Measurements from ENCODE around the gene TMEM167A. TPM values are rescaled to one million over a fixed set of nuclear protein-coding genes. Genes with fewer than 3 reads are reported as not detected.
"Not testable (repeated sequence)": the region's sequence is repeated elsewhere in the genome, so short reads cannot be mapped to it uniquely, and the experiment has no call there.

TMEM167A gene
- polyA plus RNA-seq, 3 donors: 50.3 to 337 (median 288) TPM

DNA sequence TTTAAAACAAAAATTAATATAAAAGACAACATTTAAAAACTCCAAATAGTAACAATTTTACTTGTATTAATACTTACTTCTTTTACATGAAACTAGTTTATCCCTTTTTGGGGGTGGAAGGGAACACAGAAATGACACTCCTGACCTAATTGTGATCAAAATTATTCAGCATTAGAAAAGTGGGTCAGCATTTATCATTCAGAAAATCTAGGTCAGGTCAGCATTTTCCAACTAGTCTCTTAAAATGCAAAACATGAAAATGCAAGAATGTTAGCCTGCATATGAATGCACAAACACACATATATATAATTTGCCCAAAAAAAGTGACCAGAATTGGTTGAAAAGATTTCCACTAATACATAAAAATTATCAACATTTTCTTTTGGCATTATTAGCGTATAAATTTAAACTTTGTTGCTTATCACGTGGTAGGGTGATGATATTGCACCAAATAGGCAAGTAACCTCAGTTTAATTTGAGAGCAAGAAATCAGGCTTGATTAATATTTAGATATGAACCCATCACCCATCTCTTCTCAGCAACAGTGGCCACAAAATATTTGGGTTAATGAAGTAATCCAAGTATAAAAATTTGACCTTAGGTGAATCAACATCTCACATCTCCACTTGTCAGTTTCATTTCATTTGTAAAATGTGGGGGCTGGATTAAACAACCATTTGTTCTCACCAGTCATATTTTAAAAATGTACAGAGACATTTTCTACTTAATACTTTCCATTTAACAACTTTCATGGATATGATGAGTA is 5.7 kb downstream of the TMEM167A start:
- Histone ChIP-seq H3K27ac (ENCODE audit: low read depth in 1 of 2, low read length in 2 of 2) (peak overlapping the region in 1 of 2 donors; percentile 21), H4K20me1 (ENCODE audit: insufficient read depth, low read length) (peaks cover 68% of the 10 kb centered on the region), H3K4me3 (replicated peaks in 1 of 3; ENCODE audit: low read depth in 2 of 3, low read length in 3 of 3) (no peak overlapping the region), H3K79me2 (ENCODE audit: insufficient read depth, low read length) (peaks cover 100% of the 10 kb centered on the region), H2AFZ (ENCODE audit: insufficient read depth, low read depth, low read length, poor library complexity, severe bottlenecking) (no peak overlapping the region), H3K9ac (ENCODE audit: insufficient read depth, low read length, poor library complexity, severe bottlenecking) (no peak overlapping the region), H3K4me1 (ENCODE audit: control insufficient read depth in 1 of 2, insufficient read depth in 2 of 2, low read length in 2 of 2) (peaks cover 34 to 47% of the 10 kb centered on the region in 2 donors), H3K27me3 (ENCODE audit: control insufficient read depth in 2 of 2, insufficient read depth in 2 of 2, low read length in 2 of 2) (no peaks in the 10 kb centered on the region), H3K9me3 (replicated peaks in 1 of 2; ENCODE audit: control insufficient read depth in 1 of 2, insufficient read depth in 1 of 2, low read length in 2 of 2) (no peaks in the 10 kb centered on the region), H3K4me2 (replicated peaks; ENCODE audit: extremely low read depth, low read length, poor library complexity, severe bottlenecking) (no peak overlapping the region), H3K36me3 (replicated peaks in 1 of 2; ENCODE audit: control insufficient read depth in 1 of 2, insufficient read depth in 2 of 2, low read length in 2 of 2) (peaks cover 2 to 9% of the 10 kb centered on the region in 2 donors)
- Mint-ChIP-seq H3K9me3 (no peaks in the 10 kb centered on the region), H3K27me3 (ENCODE audit: low read depth in 3 of 3) (no peaks in the 10 kb centered on the region), H3K4me3 (peak overlapping the region in 1 of 2 donors; percentile 33), H3K4me1 (peaks cover 86% of the 10 kb centered on the region), H3K36me3 (peaks cover 30 to 41% of the 10 kb centered on the region in 2 donors), H3K27ac (peak overlapping the region in 2 of 7 donors; percentile 66 to 73)
- no peak for DNase-seq
- TF ChIP-seq, protein P1, sequence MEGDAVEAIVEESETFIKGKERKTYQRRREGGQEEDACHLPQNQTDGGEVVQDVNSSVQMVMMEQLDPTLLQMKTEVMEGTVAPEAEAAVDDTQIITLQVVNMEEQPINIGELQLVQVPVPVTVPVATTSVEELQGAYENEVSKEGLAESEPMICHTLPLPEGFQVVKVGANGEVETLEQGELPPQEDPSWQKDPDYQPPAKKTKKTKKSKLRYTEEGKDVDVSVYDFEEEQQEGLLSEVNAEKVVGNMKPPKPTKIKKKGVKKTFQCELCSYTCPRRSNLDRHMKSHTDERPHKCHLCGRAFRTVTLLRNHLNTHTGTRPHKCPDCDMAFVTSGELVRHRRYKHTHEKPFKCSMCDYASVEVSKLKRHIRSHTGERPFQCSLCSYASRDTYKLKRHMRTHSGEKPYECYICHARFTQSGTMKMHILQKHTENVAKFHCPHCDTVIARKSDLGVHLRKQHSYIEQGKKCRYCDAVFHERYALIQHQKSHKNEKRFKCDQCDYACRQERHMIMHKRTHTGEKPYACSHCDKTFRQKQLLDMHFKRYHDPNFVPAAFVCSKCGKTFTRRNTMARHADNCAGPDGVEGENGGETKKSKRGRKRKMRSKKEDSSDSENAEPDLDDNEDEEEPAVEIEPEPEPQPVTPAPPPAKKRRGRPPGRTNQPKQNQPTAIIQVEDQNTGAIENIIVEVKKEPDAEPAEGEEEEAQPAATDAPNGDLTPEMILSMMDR (IDR thresholded peaks at IDR 0.05): no peak
- WGBS (ENCODE audit: insufficient coverage): no CpG with 5 or more reads among the region's 2 CpGs
- intact Hi-C loops (cut with micrococcal nuclease): no loop called here

DNA sequence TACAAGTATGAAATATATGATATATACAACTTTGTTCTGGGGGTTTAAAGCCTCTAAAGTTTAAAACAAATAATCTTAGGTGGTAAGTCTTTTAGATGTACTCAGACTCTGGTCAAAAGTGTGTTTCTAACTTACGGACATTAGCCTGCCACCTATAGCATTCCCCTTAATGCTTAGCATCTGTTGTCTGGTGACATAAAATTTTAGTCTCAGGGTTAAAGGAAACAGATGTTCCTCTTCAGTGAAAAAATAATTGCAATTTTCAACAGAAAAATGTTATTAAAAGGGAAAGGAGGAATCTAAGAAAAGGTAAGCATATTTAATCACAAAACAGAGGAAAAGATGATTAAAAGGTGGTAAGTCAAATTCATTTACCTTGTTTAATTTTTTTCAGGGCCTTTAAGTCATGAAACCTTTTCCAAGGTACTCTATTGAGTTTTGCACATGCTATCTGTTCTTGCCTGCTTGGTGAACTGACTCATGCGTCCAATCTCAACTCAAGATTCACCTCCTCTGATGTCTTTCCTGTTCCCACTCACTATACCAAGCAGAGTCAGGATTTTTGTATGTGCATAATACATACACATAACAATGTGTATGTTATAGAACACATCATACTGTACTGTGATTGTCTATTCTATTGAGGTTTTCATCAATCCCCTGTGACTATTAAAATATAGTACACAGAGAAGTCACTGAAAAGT is 7.9 kb downstream of the TMEM167A start:
- Mint-ChIP-seq H3K27me3 (ENCODE audit: low read depth in 3 of 3) (no peaks in the 10 kb centered on the region), H3K9me3 (no peaks in the 10 kb centered on the region), H3K36me3 (peaks cover 28 to 36% of the 10 kb centered on the region in 2 donors), H3K27ac (no peak overlapping the region), H3K4me1 (peaks cover 68% of the 10 kb centered on the region), H3K4me3 (no peak overlapping the region)
- WGBS (ENCODE audit: insufficient coverage): no CpG with 5 or more reads among the region's 2 CpGs
- Histone ChIP-seq H3K9ac (ENCODE audit: insufficient read depth, low read length, poor library complexity, severe bottlenecking) (no peak overlapping the region), H3K79me2 (ENCODE audit: insufficient read depth, low read length) (peaks cover 100% of the 10 kb centered on the region), H3K4me2 (replicated peaks; ENCODE audit: extremely low read depth, low read length, poor library complexity, severe bottlenecking) (no peak overlapping the region), H3K27ac (ENCODE audit: low read depth in 1 of 2, low read length in 2 of 2) (peak overlapping the region in 1 of 2 donors; percentile 49), H4K20me1 (ENCODE audit: insufficient read depth, low read length) (peaks cover 88% of the 10 kb centered on the region), H3K4me3 (replicated peaks in 1 of 3; ENCODE audit: low read depth in 2 of 3, low read length in 3 of 3) (no peak overlapping the region), H3K4me1 (ENCODE audit: control insufficient read depth in 1 of 2, insufficient read depth in 2 of 2, low read length in 2 of 2) (peaks cover 12 to 27% of the 10 kb centered on the region in 2 donors), H3K9me3 (replicated peaks in 1 of 2; ENCODE audit: control insufficient read depth in 1 of 2, insufficient read depth in 1 of 2, low read length in 2 of 2) (no peaks in the 10 kb centered on the region), H2AFZ (ENCODE audit: insufficient read depth, low read depth, low read length, poor library complexity, severe bottlenecking) (no peak overlapping the region), H3K27me3 (ENCODE audit: control insufficient read depth in 2 of 2, insufficient read depth in 2 of 2, low read length in 2 of 2) (no peaks in the 10 kb centered on the region), H3K36me3 (replicated peaks in 1 of 2; ENCODE audit: control insufficient read depth in 1 of 2, insufficient read depth in 2 of 2, low read length in 2 of 2) (peaks cover 4 to 13% of the 10 kb centered on the region in 2 donors)
- intact Hi-C loops (cut with micrococcal nuclease): no loop called here
- DNase-seq: no peak
- TF ChIP-seq, protein P1 (IDR thresholded peaks at IDR 0.05): no peak

DNA sequence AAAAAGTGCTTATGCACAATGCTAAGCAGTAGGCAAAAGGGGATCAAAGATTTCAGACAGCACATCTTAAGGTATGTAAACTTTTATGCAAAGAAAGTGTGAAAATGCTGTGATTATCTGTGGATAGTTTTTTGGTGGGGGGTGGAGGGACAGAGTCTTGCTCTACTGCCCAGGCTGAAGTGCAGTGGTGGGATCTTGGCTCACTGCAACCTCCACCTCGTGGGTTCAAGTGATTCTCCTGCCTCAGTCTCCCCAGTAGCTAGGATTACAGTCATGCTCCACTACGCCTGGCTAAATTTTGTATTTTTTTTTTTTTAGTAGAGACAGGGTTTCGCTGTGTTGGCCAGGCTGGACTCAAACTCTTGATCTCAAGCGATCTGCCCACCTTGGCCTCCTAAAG is 9.8 kb downstream of the TMEM167A start:
- H3K4me3 ChIP-seq (replicated peaks in 1 of 3; ENCODE audit: low read depth in 2 of 3, low read length in 3 of 3); H2AFZ ChIP-seq (ENCODE audit: insufficient read depth, low read depth, low read length, poor library complexity, severe bottlenecking); H3K4me2 ChIP-seq (replicated peaks; ENCODE audit: extremely low read depth, low read length, poor library complexity, severe bottlenecking); H3K27me3 ChIP-seq (ENCODE audit: control insufficient read depth in 2 of 2, insufficient read depth in 2 of 2, low read length in 2 of 2); intact Hi-C loops (cut with micrococcal nuclease); H3K4me3 Mint-ChIP-seq; H3K9ac ChIP-seq (ENCODE audit: insufficient read depth, low read length, poor library complexity, severe bottlenecking); H3K4me1 ChIP-seq (ENCODE audit: control insufficient read depth in 1 of 2, insufficient read depth in 2 of 2, low read length in 2 of 2); H3K27ac ChIP-seq (ENCODE audit: low read depth in 1 of 2, low read length in 2 of 2); H3K27me3 Mint-ChIP-seq (ENCODE audit: low read depth in 3 of 3); H3K9me3 Mint-ChIP-seq; H3K9me3 ChIP-seq (replicated peaks in 1 of 2; ENCODE audit: control insufficient read depth in 1 of 2, insufficient read depth in 1 of 2, low read length in 2 of 2); DNase-seq: not testable (repeated sequence)
- Mint-ChIP-seq H3K4me1 (peaks cover 49% of the 10 kb centered on the region), H3K27ac (peak overlapping the region in 1 of 7 donors; percentile 18), H3K36me3 (peaks cover 18 to 23% of the 10 kb centered on the region in 2 donors)
- Histone ChIP-seq H3K79me2 (ENCODE audit: insufficient read depth, low read length) (peaks cover 100% of the 10 kb centered on the region), H3K36me3 (replicated peaks in 1 of 2; ENCODE audit: control insufficient read depth in 1 of 2, insufficient read depth in 2 of 2, low read length in 2 of 2) (peaks cover 12 to 28% of the 10 kb centered on the region in 2 donors), H4K20me1 (ENCODE audit: insufficient read depth, low read length) (peaks cover 90% of the 10 kb centered on the region)
- WGBS (ENCODE audit: insufficient coverage): 100% methylated on average over 1 of the region's 4 CpGs

Data from CD14-positive monocyte (primary cell).